Retina (tissue), 1 donor: ENCODE measurements around the gene VPS18.
"Not testable (repeated sequence)": the region's sequence is repeated elsewhere in the genome, so short reads cannot be mapped to it uniquely, and the experiment has no call there.

Experiments
- DNase-seq: peaks from one replicate; pipeline ENCODE4 v3.0.0-alpha.2; 2016

The VPS18 gene, protein sequence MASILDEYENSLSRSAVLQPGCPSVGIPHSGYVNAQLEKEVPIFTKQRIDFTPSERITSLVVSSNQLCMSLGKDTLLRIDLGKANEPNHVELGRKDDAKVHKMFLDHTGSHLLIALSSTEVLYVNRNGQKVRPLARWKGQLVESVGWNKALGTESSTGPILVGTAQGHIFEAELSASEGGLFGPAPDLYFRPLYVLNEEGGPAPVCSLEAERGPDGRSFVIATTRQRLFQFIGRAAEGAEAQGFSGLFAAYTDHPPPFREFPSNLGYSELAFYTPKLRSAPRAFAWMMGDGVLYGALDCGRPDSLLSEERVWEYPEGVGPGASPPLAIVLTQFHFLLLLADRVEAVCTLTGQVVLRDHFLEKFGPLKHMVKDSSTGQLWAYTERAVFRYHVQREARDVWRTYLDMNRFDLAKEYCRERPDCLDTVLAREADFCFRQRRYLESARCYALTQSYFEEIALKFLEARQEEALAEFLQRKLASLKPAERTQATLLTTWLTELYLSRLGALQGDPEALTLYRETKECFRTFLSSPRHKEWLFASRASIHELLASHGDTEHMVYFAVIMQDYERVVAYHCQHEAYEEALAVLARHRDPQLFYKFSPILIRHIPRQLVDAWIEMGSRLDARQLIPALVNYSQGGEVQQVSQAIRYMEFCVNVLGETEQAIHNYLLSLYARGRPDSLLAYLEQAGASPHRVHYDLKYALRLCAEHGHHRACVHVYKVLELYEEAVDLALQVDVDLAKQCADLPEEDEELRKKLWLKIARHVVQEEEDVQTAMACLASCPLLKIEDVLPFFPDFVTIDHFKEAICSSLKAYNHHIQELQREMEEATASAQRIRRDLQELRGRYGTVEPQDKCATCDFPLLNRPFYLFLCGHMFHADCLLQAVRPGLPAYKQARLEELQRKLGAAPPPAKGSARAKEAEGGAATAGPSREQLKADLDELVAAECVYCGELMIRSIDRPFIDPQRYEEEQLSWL

DNA sequence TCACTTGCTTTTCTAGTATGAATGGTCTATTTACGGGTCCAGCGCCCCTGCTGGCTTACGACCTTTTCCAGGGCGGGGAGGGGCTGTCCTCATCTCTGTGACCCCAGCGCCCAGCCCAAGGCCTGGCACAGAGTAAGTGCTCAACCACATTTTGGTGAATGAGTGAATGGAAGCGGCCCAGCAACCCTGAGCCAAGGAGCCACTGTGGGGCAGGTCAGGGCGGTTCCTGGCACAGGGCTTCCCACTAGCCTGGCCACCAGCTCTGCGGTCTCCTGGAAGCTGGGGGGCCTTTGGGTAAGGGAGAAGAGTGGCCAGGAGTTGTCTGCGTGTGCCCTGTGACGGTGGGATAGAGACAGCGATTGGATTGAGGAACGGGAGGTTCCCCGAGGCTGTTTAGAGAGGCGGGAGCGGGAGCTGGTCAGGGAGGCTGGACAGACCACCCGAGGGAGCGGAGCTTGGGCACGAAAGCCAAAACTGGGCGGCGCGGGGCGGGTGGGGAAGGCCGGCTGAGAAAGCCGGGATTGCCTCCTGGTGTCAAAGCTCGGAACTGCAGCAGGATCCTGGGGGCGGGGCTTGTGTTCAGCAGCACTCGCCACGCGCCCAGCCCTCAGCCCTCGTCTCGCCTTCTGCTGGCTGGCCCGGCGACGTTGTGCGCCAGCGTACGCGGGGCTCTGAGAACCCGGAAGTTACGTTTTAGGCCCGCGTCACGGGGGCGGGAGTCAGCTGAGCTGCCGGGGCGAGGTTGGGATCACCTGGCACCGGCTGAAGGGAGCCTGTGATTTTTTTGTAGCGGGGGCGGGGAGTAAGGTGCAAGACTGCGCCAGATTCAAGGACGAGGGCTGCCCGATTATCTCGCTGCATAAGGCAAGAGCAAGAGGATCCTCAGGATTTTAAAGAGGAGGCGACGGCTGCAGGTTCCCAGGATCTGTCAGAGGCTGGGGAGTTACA, at the start of gene VPS18:
VPS18 (plus strand) TSS at position 718 of the 948 bp plus-strand sequence. CDS start 319 bp downstream, outside the sequence.
- DNase-seq = peak; percentile 100

DNA sequence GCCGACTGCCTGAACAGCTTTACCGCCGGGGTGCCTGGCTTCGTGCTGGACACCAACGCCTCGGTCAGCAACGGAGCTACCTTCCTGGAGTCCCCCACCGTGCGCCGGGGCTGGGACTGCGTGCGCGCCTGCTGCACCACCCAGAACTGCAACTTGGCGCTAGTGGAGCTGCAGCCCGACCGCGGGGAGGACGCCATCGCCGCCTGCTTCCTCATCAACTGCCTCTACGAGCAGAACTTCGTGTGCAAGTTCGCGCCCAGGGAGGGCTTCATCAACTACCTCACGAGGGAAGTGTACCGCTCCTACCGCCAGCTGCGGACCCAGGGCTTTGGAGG, 49.6 kb upstream of the VPS18 start:
- DNase-seq = no peak

GRCh38 chr15:40845036-40845435, 49.2 kb upstream of the VPS18 start:
- DNase-seq = no peak

- DNase-seq = no peak
These were observed 48.6 kb upstream of the VPS18 start for GRCh38 chr15:40845511-40846284.

- DNase-seq = no peak
These were observed 47.4 kb upstream of the VPS18 start for GRCh38 chr15:40846841-40847222.

DNA sequence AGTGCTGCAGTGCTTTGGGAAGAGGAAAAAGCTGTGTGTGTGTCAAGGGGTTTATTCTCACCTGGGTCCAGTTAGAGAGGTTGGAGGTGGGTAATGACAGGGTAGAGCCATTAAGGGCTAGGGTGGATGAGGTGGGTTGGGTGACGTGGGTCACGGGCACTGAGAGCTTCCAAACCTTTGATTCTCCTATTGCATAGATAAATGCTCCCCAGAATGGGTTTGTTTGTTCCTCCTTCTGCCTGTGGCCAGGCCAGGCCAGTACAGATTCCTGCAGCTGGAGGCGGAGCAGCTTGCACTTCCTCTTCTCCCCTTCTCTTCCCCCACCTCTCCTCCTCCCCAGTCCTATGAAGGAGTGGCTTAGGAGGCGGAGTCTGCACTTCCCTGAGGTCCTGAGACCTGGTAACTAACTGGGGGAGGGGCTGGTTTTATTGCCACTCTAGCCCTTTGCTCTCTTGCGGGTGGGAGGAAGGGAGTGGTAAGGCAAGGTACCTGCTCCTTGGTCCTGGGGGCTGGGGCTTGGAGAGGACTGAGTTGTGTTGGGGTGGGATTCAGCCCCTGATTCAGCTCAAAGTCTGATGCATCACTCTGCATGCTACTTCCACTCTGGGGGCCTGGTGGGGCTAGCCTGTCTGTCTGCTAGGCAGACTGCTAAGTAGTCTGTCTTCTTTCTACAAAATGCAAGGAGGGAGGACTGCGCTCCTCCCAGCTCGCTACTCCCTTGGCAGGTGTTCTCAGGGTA, 46.9 kb upstream of the VPS18 start:
- DNase-seq = no peak

DNA sequence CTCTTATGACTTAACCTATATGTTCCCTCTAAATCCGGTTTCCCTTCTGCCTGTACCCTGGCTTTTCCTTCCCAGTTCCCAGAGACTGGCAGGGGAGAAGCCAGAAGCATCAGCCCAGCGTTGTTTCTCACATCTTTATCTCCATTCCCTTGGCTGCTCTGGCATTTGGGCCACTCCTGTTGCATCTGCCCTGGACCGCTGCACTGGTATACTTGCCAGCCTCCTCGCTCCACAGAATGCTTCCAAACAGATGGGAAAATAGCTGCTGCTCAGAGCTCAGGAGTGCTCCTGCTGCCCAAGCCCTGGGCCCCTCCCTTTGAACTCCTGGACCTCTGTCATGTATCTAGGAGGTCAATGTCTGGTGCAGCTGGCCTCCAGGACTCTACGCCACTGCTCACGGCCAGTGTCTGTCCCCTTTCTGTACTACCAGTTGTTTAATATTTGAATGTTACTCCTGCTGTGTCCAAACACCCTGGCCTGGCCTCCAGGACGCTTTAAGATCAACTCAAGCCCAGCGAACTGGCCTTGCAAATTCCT, 43.6 kb upstream of the VPS18 start:
- no peak for DNase-seq

DNA sequence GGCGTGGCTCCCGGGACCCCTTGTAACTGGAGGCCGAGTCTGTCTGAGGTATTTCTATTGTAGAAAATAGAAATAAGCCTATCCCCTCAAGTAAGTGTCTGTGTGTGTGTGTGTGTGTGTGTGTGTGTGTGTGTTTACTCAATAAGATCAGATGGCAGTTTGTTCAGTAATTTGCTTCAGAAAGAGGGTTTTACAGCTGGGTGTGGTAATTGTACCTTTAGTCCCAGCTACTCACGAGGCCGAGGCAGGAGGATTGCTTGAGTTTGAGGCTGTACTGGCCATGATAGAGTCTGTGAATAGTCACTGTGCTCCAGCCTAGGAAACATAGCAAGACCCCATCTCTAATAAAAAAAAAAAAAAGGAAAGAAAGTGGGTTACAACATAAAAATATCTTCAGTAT, 41.7 kb upstream of the VPS18 start:
- DNase-seq = no peak

- no peak for DNase-seq
These were observed 40.9 kb upstream of the VPS18 start for GRCh38 chr15:40853241-40853890.

- DNase-seq = no peak
These were observed 40.1 kb upstream of the VPS18 start for GRCh38 chr15:40854161-40854560.

DNA sequence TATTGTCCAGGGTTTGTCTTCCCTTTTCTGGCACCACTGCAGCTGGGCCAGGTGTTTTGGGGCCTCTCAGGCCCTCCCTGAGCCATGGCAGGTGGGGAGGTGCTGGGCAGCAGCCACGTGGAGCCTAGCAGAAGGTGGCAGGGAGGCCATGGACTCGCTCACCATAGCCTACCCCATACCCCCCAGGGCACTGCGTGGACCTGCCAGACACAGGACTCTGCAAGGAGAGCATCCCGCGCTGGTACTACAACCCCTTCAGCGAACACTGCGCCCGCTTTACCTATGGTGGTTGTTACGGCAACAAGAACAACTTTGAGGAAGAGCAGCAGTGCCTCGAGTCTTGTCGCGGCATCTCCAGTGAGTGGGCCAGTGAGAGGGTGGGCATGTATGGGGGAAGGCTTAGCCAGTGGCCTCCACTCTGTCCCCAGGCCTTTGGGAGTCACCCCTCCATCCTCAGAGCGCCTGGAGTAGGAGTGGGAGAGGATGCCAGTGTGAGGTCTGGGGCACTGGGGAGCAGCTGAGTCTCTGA, 38.5 kb upstream of the VPS18 start:
- no peak for DNase-seq

- no peak for DNase-seq
These were observed 37.5 kb upstream of the VPS18 start for GRCh38 chr15:40856746-40857145.

DNA sequence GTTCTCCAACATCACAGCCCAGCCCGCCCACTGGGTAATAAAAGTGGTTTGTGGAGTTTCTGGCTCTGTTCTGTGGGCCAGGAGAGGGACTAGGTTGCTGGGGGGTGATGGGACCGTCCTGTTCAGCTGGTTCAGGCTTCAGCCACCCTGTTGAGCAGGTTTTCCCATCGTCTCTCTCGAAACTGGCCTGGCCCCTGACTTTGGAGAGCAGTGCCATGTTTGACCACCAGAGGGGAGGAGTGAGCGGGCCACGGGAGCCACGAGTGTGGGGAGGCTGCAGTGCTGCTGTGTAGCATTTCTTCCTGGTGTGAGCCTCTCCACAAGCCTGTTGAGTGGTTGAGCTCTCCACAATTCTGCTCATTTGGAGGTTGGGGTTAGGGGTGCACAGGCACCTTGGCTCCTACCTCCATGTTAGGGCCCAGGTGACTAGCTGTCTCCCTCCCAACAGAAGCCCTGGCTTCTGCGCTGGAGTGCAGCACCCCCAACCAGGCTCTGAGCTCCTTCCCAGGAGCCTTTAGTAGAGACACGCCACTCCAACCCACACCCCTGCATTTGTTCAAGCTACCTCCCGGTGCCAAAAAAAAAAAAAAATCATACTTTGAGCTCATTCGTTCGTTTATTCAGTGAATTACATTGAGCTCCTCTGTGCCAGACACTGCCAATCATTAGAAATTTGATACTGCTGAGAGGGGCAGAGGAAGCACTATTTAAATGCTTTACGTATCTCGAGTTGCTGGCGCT, 36.5 kb upstream of the VPS18 start:
- DNase-seq = peak; percentile 82

DNA sequence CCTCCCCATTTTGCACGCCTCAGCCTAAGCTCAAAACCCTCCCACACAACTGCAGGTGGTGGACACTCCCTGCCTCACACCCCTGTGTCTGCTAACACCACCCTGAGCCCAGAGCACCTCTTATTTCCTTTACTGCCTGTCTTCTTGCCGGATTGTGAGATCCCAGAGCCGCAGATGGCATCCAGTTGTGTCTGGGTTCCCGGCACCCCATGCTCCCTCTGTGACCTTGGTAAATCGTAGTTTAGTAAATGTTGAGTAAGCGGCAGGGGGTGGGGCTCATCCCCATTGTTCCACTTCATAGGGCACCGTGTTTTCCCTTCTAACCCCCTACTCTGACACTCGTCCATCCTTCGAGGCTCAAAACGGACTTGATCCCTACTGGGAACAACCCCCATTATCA, 35.5 kb upstream of the VPS18 start:
- no peak for DNase-seq

DNA sequence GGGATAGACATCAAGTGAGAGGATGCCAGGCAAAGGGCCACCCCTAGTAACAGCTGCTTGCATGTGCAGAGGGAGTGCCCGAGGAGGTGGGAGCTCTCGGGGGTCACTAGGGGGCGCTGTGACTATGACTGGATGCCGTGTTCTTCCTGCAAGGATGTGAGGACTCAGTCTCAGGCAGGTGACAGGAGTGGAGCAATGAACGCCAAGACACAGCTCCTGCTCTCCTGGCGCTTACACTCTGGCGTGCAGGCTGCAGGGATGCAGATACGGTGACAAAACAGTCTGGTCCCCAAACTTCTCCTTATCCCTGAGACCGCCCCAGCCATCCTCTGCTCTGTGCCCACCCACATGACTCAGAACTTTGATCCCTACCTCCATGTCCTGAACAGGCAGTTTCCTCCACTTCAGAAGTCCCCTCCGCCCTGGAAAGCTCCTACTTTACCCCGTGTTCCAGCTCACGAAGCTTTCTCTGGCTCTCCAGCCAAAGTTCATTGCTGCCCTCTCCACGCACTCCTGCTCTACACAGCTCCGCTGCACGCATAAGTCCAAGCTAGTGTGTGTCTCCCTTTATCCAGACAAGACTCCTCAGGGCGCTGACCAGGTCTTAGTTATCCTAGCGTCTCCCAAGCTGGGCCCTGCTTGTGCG, 34.9 kb upstream of the VPS18 start:
- peak; percentile 77 for DNase-seq

DNA sequence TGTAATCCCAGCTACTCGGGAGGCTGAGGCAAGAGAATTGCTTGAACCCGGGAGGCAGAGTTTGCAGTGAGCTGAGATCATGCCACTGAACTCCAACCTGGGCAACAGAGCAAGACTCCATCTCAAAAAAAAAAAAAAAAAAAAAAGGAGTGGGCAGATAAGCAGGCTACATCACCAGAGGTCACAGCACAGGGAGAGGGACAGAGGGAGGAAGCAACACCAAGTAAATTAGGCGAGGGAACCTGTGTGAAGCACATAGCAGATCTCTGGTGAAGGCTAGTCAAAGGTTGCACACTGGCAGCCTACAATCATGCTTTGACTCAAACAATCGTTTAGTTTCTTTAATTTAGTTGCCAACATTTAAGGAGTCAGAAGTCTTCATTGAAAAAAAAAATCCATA, 33.1 kb upstream of the VPS18 start:
- not testable (repeated sequence) for DNase-seq

DNA sequence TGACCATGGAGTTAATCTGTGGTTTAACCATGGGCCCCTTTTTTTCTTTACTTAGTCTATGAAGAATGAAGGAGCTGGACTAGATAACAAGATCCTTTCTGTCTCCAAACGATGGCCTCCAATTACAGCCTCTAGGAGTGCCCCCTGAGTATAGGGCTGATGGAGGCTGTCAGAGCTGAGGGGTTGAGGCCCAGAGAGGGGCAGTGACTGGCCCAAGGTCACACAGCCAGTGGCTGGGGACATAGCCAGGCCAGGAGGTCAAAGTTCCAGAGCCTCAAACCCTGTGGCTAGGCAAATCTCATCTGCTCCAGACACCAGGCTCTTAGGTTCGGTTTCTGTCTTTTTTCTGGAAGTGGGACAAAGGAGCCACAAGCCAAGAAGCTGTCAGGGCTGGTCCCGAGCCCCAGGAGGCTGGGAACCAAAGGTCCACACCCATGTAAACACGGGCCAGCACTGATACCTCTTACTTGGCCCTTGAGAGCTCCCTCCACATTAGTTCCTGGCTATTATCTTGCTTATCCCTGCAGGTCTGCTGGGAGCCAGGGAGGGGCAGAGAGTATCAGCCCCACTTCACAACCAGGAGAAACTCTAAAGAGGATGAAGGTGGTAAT, 30.5 kb upstream of the VPS18 start:
- no peak for DNase-seq

DNA sequence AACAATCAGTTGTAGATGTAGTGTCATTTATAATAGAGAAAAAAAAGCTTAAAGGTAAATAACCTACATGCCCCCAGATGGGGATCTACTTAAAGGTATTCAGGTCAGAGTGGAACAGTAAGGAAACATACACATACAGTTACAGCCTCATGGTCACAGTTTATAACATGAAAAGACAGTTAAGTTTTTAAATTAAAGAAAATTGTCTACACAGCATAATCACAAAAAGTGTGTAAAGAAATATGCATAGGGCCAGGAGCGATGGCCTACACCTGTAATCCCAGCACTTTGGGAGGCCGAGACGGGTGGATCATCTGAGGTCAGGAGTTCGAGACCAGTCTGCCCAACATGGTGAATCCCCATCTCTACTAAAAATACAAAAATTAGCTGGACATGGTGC, 27.1 kb upstream of the VPS18 start:
- DNase-seq = no peak
